T-cell (primary cell): ENCODE data around the gene SORT1. TPM values are rescaled to one million over a fixed set of nuclear protein-coding genes. Genes with fewer than 3 reads are reported as not detected.

Experiments
- ATAC-seq, 4 experiments: fragments of 200-7000 bp in 3 of 4; fragments of 150-1000 bp in 1 of 4; cut with Tn5 transposase; replicated peaks in 1 of 4; 1 replicate in 3 of 4; 2 replicates in 1 of 4; pipeline ENCODE4 v1.10.0; 2021; ENCODE audit warnings: moderate library complexity in 3 of 4, mild to moderate bottlenecking in 2 of 4, moderate number of reproducible peaks in 1 of 4
- CTCF ChIA-PET, 2 donors: fragments of 300-600 bp; sonication (Branson Sonifier 250); formaldehyde crosslinking; loops; one replicate each; lab custom pipeline; 2022; ENCODE audit warnings: antibody characterized with exemption in 2 of 2; lab: Charles Lee
- POLR2A ChIA-PET, 2 donors: fragments of 300-600 bp; sonication (Branson Sonifier 250); formaldehyde crosslinking; loops; one replicate each; lab custom pipeline; 2022; ENCODE audit warnings: antibody characterized with exemption in 2 of 2; lab: Charles Lee
- DNase-seq, 35 experiments: peaks; one replicate each; pipeline versions ENCODE4 v3.0.0 to v3.0.0-alpha.2; 2013 to 2023
- H3K27ac ChIP-seq: one replicate; pipeline ENCODE4 v1.5.1; 2013; ENCODE audit warnings: low read length
- H3K27me3 ChIP-seq, 2 experiments: replicated peaks in 1 of 2; 1 replicate in 1 of 2; 2 replicates in 1 of 2; pipeline versions ENCODE4 v1.6.1 to v1.7.0; 2013; ENCODE audit warnings: low read length in 1 of 2, mixed read lengths in 1 of 2; ENCODE audit not compliant: control insufficient read depth in 2 of 2, insufficient read depth in 2 of 2; ENCODE audit errors: extremely low read depth in 1 of 2
- H3K36me3 ChIP-seq, 2 donors: 1 replicate in 1 of 2; 2 replicates in 1 of 2; pipeline versions ENCODE4 v1.6.1 to v1.7.0; 2013; ENCODE audit warnings: low read length in 1 of 2; ENCODE audit not compliant: control insufficient read depth in 2 of 2, insufficient read depth in 1 of 2; ENCODE audit errors: extremely low read depth in 1 of 2
- H3K4me1 ChIP-seq, 2 experiments: 1 replicate in 1 of 2; 2 replicates in 1 of 2; pipeline versions ENCODE4 v1.6.1 to v1.7.0; 2013; ENCODE audit warnings: low read length in 2 of 2, mixed read lengths in 1 of 2; ENCODE audit not compliant: insufficient read depth in 2 of 2, control insufficient read depth in 1 of 2; ENCODE audit errors: extremely low read depth in 1 of 2
- H3K4me3 ChIP-seq, 2 donors: 1 replicate in 1 of 2; 2 replicates in 1 of 2; pipeline versions ENCODE4 v1.5.1 to v1.7.0; 2013; ENCODE audit warnings: mild to moderate bottlenecking in 2 of 2, low read length in 1 of 2, moderate library complexity in 1 of 2; ENCODE audit not compliant: control insufficient read depth in 1 of 2; ENCODE audit errors: extremely low read depth in 1 of 2
- H3K9me3 ChIP-seq: 2 replicates; pipeline ENCODE4 v1.7.0; 2013
- H3K27ac Mint-ChIP-seq, 2 donors: one replicate each; pipeline ENCODE4 v1.8.0; 2020 to 2021; ENCODE audit warnings: mild to moderate bottlenecking in 2 of 2, mixed read lengths in 2 of 2
- H3K27me3 Mint-ChIP-seq, 2 donors: one replicate each; pipeline ENCODE4 v1.8.0; 2021 to 2022; ENCODE audit warnings: mixed read lengths in 2 of 2
- H3K36me3 Mint-ChIP-seq: one replicate; pipeline ENCODE4 v1.8.0; 2021; ENCODE audit warnings: mixed read lengths
- H3K4me1 Mint-ChIP-seq, 3 donors: one replicate each; pipeline ENCODE4 v1.8.0; 2020 to 2022; ENCODE audit warnings: mixed read lengths in 3 of 3, mild to moderate bottlenecking in 1 of 3
- H3K4me3 Mint-ChIP-seq, 3 donors: one replicate each; pipeline ENCODE4 v1.8.0; 2020 to 2022; ENCODE audit warnings: mild to moderate bottlenecking in 3 of 3, mixed read lengths in 3 of 3, moderate library complexity in 3 of 3
- H3K9me3 Mint-ChIP-seq, 3 donors: one replicate each; pipeline ENCODE4 v1.8.0; 2020 to 2022; ENCODE audit warnings: mixed read lengths in 3 of 3
- WGBS: methylation state at CpG from one replicate; pipeline ENCODE4 v1.1.5; 2013; ENCODE audit warnings: missing lambda C conversion rate; ENCODE audit not compliant: insufficient coverage; 5-methylcytosine and 5-hydroxymethylcytosine counted together
- total RNA-seq, 35 experiments: library from RNA in 6 of 35; stranded (reverse) in 6 of 35; fragments of 120-200 nt in 1 of 35; gene quantifications; one replicate each; pipeline versions ENCODE4 v1.2.1 to v1.2.4 and lab custom pipeline; 2013 to 2026

Gene SORT1
- total RNA-seq, 5 donors from 2014 or later (not counting 1 experiment from before 2014, with no cell fraction given): 0.82 to 2.9 (median 1.5) TPM

- ChIA-PET POLR2A (no interaction called here), CTCF (no interaction called here)
- no peaks in the 10 kb centered on the region for H3K9me3 Mint-ChIP-seq
- H3K4me1 Mint-ChIP-seq: no peaks in the 10 kb centered on the region
- no peaks in the 10 kb centered on the region for H3K36me3 ChIP-seq
- peaks cover 0 to 4% of the 10 kb centered on the region in 2 experiments for H3K27me3 ChIP-seq
- no CpG with 5 or more reads among the region's 1 CpG for WGBS
- H3K9me3 ChIP-seq: no peaks in the 10 kb centered on the region
- H3K36me3 Mint-ChIP-seq: no peaks in the 10 kb centered on the region
- DNase-seq (no peak), ATAC-seq (no peak)
- no peak overlapping the region for H3K27ac Mint-ChIP-seq
- no peaks in the 10 kb centered on the region for H3K4me1 ChIP-seq
- H3K27ac ChIP-seq: no peak overlapping the region
- H3K4me3 Mint-ChIP-seq: no peak overlapping the region
- peaks cover 6 to 11% of the 10 kb centered on the region in 2 donors for H3K27me3 Mint-ChIP-seq
- H3K4me3 ChIP-seq: no peak overlapping the region
These were observed 36.8 kb upstream of the SORT1 start for GRCh38 chr1:109434484-109434883.

- no peaks in the 10 kb centered on the region for H3K4me1 ChIP-seq
- no peak overlapping the region for H3K27ac ChIP-seq
- Mint-ChIP-seq H3K9me3 (no peaks in the 10 kb centered on the region), H3K36me3 (no peaks in the 10 kb centered on the region), H3K27me3 (peaks cover 6 to 11% of the 10 kb centered on the region in 2 donors), H3K27ac (no peak overlapping the region), H3K4me3 (no peak overlapping the region), H3K4me1 (no peaks in the 10 kb centered on the region)
- WGBS: no CpG with 5 or more reads among the region's 1 CpG
- H3K27me3 ChIP-seq: peaks cover 0 to 4% of the 10 kb centered on the region in 2 experiments
- CTCF ChIA-PET: no interaction called here
- no peaks in the 10 kb centered on the region for H3K36me3 ChIP-seq
- no peak for DNase-seq
- ATAC-seq: no peak
- H3K4me3 ChIP-seq: no peak overlapping the region
- POLR2A ChIA-PET: no interaction called here
- no peaks in the 10 kb centered on the region for H3K9me3 ChIP-seq
These were observed 35.6 kb upstream of the SORT1 start for GRCh38 chr1:109433322-109433721.

- H3K4me1 Mint-ChIP-seq: peaks cover 1 to 6% (median 1%) of the 10 kb centered on the region in 3 donors
- peaks cover 0 to 4% of the 10 kb centered on the region in 2 experiments for H3K27me3 ChIP-seq
- POLR2A ChIA-PET: no interaction called here
- CTCF ChIA-PET: interaction anchor here in 1 of 2 donors (0.5 kb wide), 1 partner anchor 280 kb away, joined by 3 read pairs; no protein-coding TSS in a partner anchor
- H3K4me3 ChIP-seq: no peak overlapping the region
- no peak overlapping the region for H3K4me3 Mint-ChIP-seq
- ATAC-seq: no peak
- no peaks in the 10 kb centered on the region for H3K36me3 ChIP-seq
- H3K27ac Mint-ChIP-seq: no peak overlapping the region
- no peaks in the 10 kb centered on the region for H3K9me3 Mint-ChIP-seq
- H3K27ac ChIP-seq: no peak overlapping the region
- H3K27me3 Mint-ChIP-seq: peaks cover 6 to 11% of the 10 kb centered on the region in 2 donors
- H3K9me3 ChIP-seq: no peaks in the 10 kb centered on the region
- no peaks in the 10 kb centered on the region for H3K36me3 Mint-ChIP-seq
- no peak for DNase-seq
- H3K4me1 ChIP-seq: peaks cover 0 to 1% of the 10 kb centered on the region in 2 experiments
These were observed 34.6 kb upstream of the SORT1 start for GRCh38 chr1:109432336-109432735.

- POLR2A ChIA-PET: interaction anchor here in 1 of 2 donors (1.0 to 1.1 kb wide), 2 partner anchors 122 to 214 kb away, joined by 4 to 9 read pairs; partner anchors contain the start of genes GNAI3 and SARS1
- Histone ChIP-seq H3K4me3 (peak overlapping the region; percentile 88 to 95), H3K27ac (peak overlapping the region; percentile 79), H3K4me1 (peaks cover 21 to 25% of the 10 kb centered on the region in 2 experiments), H3K9me3 (no peaks in the 10 kb centered on the region), H3K27me3 (no peaks in the 10 kb centered on the region), H3K36me3 (peaks cover 0 to 3% of the 10 kb centered on the region in 2 donors)
- Mint-ChIP-seq H3K36me3 (peaks cover 9% of the 10 kb centered on the region), H3K4me1 (peaks cover 39 to 45% (median 39%) of the 10 kb centered on the region in 3 donors), H3K27ac (peak overlapping the region; percentile 96 to 97), H3K4me3 (peak overlapping the region; percentile 87 to 95 (median 95)), H3K27me3 (no peaks in the 10 kb centered on the region), H3K9me3 (no peaks in the 10 kb centered on the region)
- no CpG with 5 or more reads among the region's 7 CpGs for WGBS
- ATAC-seq (no peak), DNase-seq (peak in 1 of 35 experiments; percentile 39)
- CTCF ChIA-PET: interaction anchor here in 1 of 2 donors (1.6 to 3.6 kb wide), 2 partner anchors 83 to 106 kb away, joined by 5 to 22 read pairs; partner anchors contain the start of gene AMIGO1
These were observed 29.4 kb upstream of the SORT1 start for GRCh38 chr1:109427171-109427467.

- WGBS: under 1% methylated on average over 39 of the region's 50 CpGs
- ATAC-seq: peak; percentile 94 to 95 (median 94)
- Mint-ChIP-seq H3K36me3 (peaks cover 13% of the 10 kb centered on the region), H3K9me3 (no peaks in the 10 kb centered on the region), H3K4me3 (peak within 1 kb of the TSS; percentile 87 to 95 (median 95)), H3K27ac (peak within 1 kb of the TSS; percentile 96 to 97), H3K27me3 (no peaks in the 10 kb centered on the region), H3K4me1 (peaks cover 42 to 48% (median 42%) of the 10 kb centered on the region in 3 donors)
- Histone ChIP-seq H3K27ac (peak within 1 kb of the TSS; percentile 89), H3K4me1 (peaks cover 21 to 25% of the 10 kb centered on the region in 2 experiments), H3K4me3 (peak within 1 kb of the TSS; percentile 88 to 95), H3K27me3 (no peaks in the 10 kb centered on the region), H3K9me3 (no peaks in the 10 kb centered on the region), H3K36me3 (peaks cover 0 to 7% of the 10 kb centered on the region in 2 donors)
- ChIA-PET POLR2A (interaction anchor here (0.6 to 1.2 kb wide), 5 partner anchors 12 to 336 kb away, joined by 3 to 9 read pairs (median 6); partner anchors contain the start of genes GNAI3 (in 1 of the 2) and SARS1 (in 1 of the 2)), CTCF (interaction anchor here in 1 of 2 donors (1.1 to 3.6 kb wide), 6 partner anchors 27 to 144 kb away, joined by 4 to 22 read pairs (median 5); partner anchors contain the start of genes AMIGO1, CYB561D1 and PSRC1)
- peak; percentile 82 to 98 (median 95) for DNase-seq
These were observed 28.8 kb upstream of the SORT1 start, which contains the start of gene PSMA5 for GRCh38 chr1:109426281-109427170. TSS of gene PSMA5 (minus strand) at chr1:109426448. CDS start at chr1:109426330, 118 bp downstream.
